KG1 (cell line): ENCODE results near the gene SRSF6.
"Not testable (repeated sequence)": the region's sequence is repeated elsewhere in the genome, so short reads cannot be mapped to it uniquely, and the experiment has no call there.

Experiments
- DNase-seq: peaks from one replicate; lab custom pipeline; 2025; lab: John Stamatoyannopoulos, UW

SRSF6 gene

DNA sequence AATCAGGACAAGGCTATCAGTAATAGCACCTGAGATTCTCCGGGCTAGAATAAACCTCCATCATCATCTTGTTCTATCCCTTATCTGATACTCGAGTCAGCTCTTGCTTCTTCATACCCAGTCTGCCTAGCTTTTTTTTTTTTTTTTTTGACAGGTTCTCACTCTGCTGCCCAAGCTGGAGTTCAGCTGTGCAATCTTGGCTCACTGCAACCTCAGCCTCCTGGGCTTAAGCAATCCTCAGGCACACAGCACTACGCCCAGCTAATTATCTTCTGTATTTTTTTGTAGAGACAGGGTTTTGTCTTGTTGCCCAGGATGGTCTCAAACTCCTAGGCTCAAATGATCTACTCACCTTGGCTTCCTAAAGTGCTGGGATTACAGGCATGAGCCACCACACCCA, 19.5 kb downstream of the SRSF6 start:
- no peak for DNase-seq

DNA sequence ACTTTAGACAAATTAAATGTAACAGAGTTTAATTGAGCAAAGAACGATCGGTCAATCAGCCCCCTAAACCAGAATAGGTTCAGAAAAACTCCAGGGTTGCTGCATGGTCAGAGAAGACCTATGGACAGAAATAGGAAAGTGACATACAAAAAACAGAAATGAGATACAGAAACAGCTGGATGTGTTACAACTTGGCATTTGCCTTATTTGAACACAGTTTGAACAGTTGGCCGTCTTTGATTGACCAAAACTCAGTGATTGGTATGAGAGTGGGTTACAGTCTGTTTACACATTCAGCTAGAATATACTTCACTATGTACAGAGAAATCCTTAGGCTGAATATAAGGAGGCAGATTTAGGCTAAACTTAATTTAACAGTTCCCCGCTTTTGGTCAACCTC, 19.9 kb downstream of the SRSF6 start:
- DNase-seq = no peak

DNA sequence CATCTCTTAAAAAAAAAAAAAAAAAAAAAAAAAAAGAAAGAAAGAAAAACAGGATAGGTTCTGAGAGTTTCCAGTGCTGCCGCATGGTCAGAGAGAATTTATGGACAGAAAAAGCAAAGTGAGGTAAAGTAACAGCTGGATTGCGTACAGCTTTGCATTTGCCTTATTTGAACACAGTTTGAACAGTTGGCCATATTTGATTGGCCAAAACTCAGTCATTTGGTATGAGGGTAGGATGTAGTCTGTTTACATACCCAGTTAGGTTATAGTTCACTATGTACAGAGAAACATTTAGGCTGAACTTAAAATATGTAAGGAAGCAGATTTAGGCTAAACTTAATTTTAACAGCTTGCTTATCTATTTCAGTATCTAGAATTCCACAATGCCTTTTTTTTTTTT, 32.3 kb downstream of the SRSF6 start:
- DNase-seq = no peak

DNA sequence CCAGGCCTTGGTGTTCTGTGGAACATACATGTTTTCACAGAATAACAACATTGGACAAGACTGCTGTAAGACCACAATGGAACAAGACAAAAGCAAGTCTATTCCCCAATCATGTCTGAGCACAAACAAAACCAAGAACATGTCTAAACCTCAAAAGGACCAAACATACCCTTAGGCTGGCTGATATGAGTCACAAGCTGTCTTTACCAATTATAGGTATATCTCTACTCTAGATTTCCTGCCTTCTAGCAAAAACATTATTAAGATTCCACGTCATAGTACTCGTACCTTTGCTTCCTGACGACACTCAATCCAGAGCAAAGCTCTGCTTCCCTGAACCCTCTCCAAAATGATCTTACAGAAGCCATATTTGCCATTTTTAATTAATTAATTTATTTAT, 34.4 kb downstream of the SRSF6 start:
- no peak for DNase-seq

DNA sequence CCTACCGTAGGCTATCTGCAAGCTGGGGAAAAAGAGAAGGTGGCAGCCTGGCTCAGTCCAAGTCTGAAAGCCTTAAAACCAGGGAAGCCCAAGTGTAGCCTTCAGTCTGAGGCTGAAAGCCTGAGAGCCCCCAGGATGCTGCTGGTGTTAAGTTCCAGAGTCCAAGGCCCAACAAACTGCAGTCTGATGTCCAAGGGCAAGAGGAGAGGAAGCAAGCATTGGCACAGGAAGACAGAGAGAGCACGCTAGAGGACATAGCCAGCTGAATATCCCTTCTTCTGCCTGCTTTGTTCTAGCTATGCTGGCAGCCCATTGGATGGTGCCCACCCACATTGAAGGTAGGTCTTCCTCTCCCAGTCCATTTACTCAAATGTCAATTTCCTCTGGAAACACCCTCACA, 37.7 kb downstream of the SRSF6 start:
- DNase-seq = no peak

GRCh38 chr20:43502021-43502420, 44.3 kb downstream of the SRSF6 start:
- DNase-seq = not testable (repeated sequence)

GRCh38 chr20:43506238-43506637, 48.5 kb downstream of the SRSF6 start:
- no peak for DNase-seq

GRCh38 chr20:43507150-43508080, 49.7 kb downstream of the SRSF6 start, which contains the start of gene L3MBTL1:
TSS of gene L3MBTL1 (plus strand) at chr20:43507697. CDS start at chr20:43513504, 5,807 bp downstream.
- no peak for DNase-seq

DNA sequence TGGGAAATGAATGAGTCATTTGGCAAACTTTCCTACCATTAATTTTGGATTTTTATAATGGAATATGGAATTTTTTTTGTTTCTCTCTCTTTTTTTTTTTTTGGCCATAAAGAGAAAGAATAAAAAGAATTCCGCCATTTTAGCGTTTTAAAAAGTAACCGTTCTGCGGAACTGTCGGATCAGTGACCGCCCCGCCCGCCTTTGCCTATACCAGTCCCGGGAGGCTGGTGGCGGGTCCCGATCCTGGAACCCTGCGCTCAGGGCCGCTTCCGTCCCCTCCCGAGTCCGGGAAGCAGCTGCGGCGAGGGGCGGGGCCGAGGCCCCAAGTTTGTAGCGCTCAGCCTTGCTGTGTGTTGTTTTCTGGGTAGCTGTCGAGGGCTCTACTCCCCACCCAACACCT, 50.4 kb downstream of the SRSF6 start:
- no peak for DNase-seq

DNA sequence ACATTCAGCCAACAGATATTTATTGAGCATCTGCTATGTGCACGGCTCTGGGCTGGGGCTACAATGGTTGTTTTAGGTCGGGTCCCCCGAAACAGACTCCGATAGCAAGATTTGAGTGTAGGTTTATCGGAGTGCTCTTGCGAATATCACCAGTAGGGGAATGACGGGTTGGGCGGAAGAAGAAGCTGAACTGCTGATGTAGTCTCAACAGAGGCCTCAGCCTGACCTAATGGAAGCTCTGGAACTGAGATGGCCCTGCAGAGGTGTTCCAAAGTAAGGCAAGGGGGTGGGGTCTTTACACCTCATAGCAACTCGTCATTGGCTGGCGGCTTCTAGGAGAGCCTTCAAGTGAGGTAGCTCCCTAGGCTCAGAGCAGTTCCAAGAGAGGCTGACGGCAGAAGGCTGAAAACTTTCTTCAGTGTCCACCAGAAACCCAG, 50.9 kb downstream of the SRSF6 start:
- DNase-seq = no peak

DNA sequence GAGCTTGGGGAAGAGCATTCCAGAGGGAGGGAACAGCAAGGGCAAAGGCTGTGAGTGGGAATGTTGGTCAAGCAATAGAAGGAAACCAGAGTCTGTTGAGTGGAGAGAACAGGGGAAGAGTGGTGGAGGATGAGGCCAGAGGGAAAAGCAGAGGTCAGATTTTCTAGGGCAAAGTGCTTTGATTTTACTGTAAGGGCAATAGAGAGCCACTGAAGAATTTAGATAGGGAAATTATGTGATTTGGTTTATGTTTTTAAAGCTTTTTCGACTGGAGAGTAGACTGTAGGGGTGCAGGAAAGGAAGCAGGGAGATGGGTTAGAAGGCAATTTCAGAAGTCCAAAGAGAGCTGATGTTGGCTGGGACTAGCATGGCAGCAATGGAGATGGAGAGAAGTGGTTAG, 54.2 kb downstream of the SRSF6 start:
- DNase-seq = no peak

DNA sequence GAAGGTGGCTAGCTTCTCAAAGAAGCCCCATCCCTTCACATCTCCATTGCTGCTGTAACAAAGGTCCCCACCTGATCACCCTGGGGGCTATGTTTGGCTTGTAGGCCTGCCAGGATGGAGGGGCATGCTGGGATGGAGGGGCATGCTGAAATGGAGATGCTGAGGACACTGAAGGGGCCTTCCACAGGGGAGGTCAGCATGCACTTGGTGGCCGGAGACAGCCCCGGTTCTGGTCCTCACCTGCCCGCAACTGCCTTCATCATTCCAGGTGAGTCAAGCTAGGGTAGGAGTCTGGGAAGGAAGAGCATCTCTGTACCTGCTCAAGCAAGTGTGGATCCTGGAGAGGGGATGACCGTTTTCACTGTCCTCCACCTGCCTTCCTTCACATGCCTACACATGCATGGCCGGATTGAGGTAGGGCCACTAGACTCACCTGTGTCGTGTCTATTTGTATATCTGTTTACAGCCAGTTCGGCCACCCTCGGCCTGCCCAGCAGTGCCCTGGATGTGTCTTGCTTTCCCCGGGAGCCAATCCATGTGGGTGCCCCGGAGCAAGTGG, 55.8 kb downstream of the SRSF6 start:
- DNase-seq = no peak
